Stimulated activated CD4-positive, alpha-beta T cell treated with anti-CD3 and anti-CD28 coated beads, TNF-alpha, amount 100 ng/mL, for 24 hours (primary cell): ENCODE results near the gene TMA16.
"Not testable (repeated sequence)": the region's sequence is repeated elsewhere in the genome, so short reads cannot be mapped to it uniquely, and the experiment has no call there.

Source experiments
- DNase-seq, 3 experiments: peaks; one replicate each; pipeline ENCODE4 v3.0.0-alpha.2; 2020; ENCODE audit warnings: low read depth in 3 of 3

TMA16 gene

DNA sequence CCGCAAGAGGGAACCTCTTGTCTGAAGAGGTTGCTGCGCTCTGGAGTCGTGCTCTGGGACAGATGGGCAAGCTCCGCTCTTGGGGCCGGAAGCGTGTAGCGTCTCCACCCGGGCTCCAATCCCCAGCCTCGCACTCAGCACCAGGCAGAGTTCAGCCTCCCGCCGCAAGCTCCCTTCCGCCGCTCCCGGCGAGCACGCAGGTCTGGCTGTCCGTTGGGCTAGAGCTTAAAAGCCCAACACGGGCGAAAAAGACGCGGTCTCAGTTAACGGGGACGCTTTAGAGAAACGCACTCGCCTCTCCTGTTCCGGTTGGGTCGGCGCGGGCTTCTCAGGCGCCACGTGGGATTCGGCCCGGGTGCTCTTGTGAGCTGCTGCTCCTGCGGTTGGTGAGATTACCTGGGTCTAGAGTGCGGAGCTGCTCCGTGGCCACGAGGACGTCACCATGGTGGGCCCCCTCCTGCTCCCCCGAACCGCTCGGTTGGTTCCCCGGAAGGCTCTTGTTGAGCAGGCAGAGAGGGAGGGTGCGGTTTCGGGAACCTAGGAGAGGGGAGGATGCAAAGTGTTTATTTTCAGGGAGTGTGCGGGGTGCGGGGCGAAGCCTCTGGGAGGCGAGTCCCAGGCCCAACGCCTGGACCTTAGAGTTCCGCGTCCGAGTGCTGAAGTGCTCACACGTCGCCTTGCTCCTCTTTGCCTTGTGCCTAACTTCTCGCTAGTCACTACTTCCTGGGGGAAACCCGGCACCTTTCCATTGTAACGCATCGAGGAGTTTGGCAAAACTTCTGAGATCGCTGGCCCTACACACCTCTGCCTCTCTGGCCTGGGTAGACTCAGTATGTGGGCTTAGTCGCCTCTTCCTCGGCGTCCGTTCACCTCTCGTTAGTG is at the start of gene TMA16:
TMA16 (plus strand) TSS at position 331 of the 882 bp plus-strand sequence; CDS start at position 443, 112 bp downstream.
- DNase-seq = peak; percentile 71 to 85 (median 77)

DNA sequence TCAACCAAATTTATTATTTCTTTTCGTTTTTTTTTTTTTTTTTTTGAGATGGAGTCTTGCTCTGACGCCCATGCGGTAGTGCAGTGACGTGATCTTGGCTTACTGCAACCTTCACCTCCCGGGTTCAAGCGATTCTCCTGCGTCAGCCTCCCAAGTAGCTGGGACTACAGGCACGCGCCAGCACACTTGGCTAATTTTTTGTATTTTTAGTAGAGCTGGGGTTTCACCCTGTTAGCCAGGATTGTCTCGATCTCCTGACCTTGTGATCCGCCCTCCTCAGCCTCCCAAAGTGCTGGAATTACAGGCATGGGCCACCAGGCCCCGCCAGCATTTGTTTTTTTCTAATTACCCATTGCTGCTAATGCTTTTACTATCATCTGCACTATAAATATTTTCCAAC is 47.5 kb upstream of the TMA16 start:
- DNase-seq = not testable (repeated sequence)

DNA sequence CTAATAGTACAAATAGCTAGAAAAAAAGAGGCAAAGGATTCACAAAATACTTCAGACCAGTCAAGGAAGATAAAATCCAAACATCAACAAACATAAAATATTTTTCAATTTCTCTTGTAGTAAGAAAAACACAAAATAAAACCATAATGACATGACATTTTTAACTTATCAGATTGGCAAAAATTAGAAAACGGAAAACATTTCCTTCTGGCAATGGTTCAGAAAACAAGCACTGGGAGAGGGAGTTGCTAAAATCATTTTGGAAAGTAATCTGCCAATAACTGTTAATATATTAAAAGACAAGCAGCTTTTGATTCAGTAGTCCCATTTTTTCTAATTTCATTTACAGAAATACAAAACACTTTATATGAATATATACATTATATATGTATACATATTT is 47.0 kb upstream of the TMA16 start:
- no peak for DNase-seq

DNA sequence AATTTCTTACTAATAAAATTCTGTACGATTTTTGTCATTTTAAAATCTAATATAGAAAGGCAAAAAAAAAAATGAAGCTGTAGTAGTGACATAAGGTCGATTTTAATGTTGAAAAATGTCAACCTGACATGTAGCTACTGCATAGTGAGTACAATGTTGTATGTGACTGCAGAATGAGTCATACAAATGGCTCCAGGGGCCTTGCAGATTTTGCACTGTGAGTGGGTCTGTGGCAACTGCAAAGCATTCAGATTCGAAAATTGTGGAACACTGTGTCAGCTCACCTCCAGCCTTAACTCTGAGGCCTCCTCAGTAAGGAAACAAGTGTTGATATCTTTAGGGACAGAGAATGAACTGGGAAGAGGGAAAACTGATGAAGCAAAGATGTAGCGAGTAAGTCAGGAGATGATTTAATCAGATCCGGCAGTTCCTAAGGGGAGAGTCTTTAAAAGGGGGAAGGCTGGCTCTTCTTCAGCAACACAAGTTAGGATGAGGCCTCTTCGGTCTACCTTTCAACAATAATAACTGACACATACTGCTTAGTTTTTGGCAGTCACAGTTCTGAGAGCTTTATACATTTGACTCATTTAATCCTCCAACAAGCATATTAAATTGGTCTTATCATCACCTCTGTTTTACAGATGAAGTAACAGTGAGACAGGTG is 45.8 kb upstream of the TMA16 start:
- no peak for DNase-seq

DNA sequence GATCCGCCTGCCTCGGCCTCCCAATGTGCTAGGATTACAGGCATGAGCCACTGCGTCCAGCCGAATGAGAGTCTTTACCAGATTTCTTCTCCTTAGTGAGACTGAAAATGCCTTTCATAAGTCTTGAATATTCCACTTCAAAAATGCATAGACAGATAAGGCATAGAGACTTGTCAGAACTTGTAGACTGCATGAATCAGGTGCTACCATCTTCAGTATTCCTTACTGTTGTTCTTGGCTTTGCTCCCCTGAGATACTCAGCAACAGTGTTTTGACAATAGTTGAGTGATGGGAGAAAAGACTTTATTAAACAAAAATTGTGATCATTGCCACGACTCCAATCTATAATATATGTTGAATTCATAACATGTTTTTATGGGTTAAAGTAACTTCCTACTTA is 31.9 kb upstream of the TMA16 start:
- no peak for DNase-seq

DNA sequence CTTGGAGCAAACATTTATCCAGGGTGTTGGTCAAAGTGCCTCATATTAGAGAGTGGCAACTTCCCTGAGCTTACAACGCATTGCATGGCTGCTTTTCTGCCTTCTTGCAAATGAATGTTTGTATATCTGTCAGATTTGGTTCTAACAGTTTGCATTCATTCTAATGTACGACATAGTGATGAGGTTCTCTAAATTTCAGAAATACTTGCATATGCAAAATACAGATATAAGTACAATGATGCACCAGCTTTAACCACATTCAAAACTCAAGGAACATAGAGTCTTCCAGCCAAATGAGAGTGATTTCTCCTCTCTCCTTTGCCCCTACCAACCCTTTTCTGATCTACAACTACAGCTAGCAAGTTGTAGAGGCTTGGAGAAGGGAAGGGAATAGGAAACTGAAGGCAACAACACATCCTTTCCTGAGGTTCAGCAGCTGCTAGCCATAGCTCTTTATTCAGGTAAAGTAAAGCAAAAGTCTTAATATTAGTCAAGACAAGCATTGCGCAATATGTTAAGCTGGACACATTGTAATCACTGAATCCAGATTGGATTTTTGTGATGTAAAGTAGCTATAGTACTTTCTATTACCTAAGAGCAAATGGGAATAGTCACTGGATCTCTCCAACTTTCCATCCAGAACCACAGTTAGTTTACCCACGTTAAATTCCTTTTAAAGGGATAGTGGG is 27.3 kb upstream of the TMA16 start:
- no peak for DNase-seq

DNA sequence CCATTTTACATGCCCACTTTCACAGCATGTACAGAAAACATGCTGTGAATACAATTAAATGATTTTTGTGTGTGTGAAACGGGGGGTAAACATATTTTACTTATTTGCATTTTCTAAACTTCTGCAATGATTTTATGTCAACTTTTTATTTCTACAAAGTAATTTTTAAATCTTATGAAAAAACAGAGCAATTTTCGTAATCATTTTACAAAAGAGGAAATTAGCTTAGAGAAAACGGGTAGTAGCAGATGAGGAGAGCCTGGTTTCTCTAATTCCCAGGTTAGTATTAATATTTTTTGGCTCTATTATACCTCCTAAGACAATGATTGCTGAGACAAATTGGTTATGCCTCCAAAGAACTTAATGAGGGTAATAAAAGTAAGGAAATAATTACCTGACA is 24.1 kb upstream of the TMA16 start:
- DNase-seq = no peak

DNA sequence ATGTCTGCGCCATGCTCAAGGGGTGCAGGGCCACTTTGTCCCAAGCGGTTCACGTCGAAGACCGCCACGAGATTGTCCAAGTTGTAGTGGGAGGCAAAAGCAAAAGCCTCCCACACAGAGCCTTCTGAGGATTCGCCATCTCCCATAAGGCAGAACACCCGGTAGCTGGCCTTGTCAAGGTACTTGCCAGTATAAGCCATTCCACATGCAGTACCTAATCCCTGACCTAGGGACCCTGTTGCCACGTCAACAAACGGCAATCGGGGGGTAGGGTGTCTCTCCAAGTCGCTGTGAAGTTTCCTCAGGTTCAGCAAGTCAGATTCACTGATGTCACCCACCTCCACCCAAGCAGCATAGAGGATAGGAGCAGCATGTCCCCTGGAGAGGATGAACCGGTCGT is 21.4 kb upstream of the TMA16 start:
- DNase-seq = no peak

DNA sequence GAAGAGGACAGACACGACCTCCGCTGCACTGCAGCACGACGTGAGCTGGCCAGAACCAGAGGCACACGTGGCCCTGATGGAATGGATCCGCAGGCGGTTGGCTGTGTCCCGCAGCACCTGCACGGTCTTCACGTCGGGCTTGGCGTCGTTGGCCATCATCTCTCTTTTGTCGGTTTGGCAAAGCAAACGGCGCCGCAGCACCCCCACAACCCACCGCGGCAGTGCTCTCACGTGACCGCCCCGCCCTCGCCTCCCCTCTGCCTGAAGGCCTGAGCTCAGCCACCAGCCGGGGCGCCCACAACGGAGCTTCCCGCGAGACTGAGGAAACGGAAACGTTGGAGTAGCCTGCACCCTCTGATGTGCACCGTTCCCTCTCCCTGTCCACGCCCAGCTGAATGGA is 20.9 kb upstream of the TMA16 start, which contains the start of gene TKTL2:
TKTL2 (minus strand) TSS at position 179 of the 400 bp plus-strand sequence; CDS start at position 159, 20 bp downstream.
- DNase-seq = no peak

DNA sequence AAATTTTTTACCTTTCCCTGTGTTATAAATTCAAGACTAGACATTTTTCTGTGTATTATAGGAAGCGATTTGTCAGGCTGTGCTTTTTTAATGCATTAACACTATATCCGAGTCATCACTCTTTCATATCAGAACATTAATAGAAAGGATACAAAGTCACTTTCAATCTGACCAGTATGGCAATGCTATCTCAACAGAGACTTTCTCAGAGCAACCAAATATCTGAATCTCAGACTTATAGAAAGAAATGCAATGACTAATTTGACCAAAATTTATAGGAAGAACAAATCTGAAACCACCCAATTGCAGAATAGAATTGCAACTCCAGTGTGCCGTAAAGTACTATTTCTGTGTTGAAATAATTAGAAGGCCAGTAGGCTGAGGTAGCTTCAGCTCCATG is 20.5 kb upstream of the TMA16 start:
- no peak for DNase-seq

DNA sequence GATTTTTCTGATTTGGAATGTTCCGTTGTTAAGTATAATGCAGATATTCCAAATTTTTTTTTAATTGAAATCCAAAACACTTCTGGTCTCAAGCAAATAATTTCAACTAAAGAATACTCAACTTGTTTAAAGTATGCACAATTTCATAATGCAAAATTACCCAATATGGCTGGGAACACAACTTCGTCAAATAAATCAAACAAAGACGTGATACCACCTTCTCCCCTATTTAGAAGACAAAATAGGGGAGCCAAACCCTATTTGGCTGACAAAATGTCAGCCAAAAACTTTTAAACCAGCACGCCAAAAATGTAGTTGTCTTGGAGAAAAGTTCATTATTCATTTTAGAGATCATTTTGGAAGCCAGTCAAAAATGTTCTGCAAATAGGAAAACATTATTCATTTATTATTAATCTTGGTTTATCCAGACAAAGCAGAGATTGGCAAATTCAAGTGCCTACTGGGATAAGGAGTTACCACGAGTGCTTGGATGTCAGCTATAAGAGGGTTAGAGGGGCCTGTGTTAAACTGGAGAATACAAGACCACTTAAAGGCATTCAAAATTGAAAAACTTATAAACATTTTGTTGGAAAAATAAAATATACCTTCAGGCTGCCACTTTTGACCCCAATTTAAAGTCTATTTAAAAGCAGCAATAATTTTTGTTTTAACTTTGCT is 17.6 kb upstream of the TMA16 start:
- DNase-seq = no peak

DNA sequence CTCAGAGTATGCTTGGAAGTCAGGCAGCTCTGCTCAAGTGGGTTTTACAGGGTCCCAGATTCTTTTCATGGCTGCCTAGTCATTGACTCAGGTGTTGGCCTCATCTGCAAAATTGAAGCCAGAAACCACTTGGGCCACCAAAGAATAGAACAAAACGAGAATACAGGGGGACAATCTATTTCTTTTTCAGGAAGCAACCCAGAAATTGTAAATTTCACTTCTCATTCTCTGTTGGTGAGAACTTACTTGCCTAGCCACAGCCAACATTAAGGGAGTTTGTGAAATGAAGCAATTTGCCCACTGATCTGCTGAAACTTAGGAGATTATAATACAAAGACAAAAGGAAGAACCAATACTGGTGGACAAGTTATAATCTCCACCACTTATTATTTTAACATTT is 12.3 kb upstream of the TMA16 start:
- DNase-seq = no peak

DNA sequence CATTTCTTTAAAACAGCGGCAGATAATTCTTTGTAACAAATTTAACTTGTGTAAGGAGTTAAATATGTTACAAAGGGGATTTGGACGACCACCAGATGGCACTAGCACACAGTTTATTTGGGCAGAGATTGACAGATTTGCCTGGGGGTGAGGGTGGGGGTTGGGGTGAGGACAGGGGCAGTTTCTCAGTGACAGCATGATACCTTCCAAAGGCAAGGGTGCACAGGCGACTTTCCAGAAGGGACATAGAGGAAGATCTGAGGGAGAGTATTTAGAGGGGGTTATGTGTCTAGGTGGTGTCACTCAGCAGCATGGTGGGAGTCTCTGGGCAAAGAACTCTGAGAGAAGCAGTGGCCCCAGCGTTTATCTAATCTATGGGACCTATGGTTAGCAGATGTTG is 9.6 kb upstream of the TMA16 start:
- peak in 2 of 3 experiments; percentile 37 to 39 for DNase-seq

DNA sequence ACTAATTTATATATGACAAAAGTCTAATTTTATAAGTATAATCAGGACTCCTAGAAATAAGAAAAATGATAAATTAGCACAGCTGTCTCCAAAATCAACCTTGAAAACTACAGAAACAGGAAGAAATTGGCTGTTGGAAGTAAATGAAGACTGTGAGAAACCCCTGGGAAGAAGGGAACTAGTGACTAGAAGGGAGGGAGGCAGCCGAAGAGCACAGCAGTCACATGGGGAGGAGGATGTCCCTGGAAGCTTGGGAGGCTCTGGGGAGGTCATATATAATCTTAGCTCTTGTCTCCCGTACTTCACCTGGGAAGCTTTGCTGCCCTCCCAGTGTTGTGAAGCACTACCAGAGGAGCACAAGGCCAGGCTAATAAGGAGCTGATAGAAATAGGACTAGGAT is 8.9 kb upstream of the TMA16 start:
- no peak for DNase-seq

DNA sequence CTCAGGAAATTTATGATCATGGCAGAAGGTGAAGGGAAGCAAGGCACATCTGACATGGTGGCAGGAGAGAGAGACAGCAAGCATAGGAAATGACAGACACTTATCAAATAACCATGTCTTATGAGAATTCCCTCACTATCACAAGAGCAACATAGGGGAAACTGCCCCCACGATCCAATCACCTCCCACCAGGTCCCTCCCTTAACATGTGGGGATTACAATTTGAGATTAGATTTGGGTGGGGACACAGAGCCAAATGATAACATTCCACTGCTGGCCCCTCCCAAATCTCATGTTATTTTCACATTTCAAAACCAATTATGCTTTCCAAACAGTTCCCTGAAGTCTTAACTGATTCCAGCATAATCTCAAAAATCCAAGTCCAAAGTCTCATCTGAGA is 8.2 kb upstream of the TMA16 start:
- DNase-seq = no peak

DNA sequence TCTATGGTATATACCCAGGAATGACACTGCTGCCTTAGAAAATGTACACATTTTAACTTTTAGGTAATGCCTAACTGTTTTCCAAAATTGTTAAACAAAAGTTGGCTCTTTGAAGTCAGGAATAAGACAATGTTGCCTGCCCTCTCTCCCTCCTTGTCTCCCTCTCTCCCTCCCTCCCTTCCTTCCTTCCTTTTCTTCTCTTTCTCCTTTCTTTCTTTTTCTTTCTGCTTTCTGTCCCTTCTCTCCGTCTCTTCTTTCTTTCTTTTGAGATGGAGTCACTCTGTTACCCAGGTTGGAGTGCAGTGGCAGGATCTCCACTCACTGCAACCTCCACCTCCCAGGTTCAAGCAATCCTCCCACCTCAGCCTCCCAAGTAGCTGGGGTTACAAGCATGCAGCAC is 4.6 kb upstream of the TMA16 start:
- DNase-seq = no peak

DNA sequence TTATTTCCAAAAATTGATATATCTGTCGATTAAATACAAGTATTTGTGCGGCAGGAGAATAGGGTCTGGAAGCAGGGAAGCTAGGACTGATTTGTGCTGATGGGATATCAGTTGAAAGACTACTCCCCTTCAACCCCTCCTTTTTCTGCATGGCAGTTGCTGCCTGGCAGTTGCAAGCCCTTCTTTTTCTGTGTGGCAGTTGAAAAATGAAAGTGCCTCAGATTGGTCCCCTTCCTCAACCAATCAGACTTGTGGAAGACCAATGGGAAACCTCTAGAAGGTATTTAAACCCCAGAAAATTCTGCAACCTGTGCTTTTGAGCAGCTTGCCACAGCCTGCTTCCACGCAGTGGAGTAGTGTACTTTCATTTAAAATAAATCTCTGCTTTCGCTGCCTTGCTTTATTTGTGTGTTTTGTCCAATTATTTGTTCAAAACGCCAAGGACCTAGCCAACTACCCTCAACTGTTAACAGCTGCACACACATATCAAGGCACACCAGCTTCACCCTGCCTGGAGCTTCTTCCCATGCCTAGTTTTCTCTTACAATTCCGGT is 1.5 kb upstream of the TMA16 start:
- DNase-seq = no peak

DNA sequence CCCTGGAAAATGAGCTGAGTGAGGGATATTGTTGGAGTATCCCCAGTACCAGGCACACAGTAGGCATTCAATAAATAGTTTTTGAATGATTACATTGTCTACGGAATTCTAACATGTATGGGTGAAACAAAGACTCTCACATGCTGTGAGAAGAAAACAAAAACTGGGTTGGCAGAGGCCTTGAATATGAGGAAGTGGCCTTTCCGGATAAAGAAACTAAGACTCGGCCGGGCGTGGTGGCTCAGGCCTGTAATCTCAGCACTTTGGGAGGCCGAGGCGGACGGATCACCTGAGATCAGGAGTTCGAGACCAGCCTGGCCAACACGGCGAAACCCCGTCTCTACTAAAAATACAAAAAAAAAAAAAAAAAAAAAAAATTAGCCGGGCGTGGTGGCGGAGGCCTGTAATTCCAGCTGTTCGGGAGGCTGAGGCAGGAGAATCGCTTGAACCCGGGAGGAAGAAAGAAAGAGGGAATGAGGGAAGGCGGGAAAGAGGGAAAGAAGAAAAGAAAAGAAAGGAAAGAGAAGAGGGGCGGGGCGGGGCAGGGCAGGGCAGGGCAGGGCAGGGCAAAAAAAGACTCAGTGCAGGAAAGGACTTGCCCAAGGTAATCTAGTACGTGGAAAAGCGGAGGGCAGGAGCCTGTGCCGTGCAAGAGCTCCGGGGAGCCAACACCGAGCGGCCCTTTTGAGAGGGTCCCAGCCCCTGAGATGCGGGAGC is 689 bp upstream of the TMA16 start:
- DNase-seq = peak in 1 of 3 experiments; percentile 10

DNA sequence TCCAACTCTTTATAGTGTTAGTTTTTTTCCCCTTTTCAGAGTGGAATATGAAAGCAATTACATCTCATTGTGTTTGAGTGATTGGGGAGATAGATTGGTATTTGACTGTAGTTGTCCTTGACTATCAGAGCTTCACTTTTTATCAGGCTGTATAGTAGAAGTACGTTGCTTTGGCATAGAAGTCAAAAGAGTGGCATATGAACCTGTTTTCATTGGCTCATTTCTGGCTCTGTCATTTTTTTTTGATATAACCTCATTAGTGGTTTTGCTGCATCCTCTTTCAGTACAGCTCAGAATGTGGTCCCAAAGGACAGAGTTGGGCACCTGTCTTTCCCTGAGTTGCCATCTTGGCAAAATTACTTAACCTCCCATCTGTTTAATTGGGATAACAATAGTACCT is 1.4 kb downstream of the TMA16 start:
- no peak for DNase-seq

DNA sequence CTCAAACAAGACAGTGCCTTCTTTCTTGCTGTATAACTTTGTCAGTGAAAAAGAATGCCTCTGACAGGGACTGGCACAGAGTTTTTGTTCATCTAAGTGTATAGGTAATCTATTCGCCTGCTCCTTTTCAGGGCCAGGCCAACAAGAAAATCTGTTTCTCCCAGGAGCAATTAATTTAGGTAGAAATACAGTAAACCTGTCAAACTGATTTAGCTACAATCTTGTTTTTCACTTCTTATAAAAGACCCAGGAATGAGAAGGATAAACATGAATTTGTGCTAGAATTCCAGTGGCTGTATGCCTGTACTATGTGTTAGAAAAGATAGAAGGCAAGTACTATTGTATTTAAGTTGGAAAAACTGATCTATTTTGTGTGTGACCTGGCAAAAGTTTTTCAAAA is 6.1 kb downstream of the TMA16 start:
- DNase-seq = no peak

DNA sequence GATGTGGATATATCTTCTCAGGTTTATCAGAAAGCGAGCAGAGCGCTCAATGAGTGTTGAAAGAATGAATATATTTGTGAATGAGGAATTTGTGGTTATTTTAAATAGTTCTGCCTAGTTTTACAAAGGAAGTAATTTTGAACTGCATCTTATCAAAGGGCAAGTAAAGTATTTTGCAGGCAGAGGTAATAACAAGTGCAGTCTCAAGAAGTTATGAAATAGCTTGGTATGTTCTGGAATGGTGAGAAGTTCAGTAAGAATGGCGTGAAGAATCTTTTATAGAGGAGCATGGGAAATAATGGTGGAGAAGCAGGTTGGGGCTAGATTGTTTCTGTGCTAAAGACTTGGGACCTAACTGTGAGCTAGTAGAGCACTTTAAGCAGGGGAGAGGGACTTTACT is 10.9 kb downstream of the TMA16 start:
- DNase-seq = no peak
